Stimulated activated CD4-positive, alpha-beta T cell treated with anti-CD3 and anti-CD28 coated beads, Interleukin-15, amount 100 ng/mL, for 48 hours (primary cell): Measurements from ENCODE around the gene ANK3.
A peak's percentile ranks its signal among the peaks of the same experiment; 100 is the strongest.
"Not testable (repeated sequence)": the region's sequence is repeated elsewhere in the genome, so short reads cannot be mapped to it uniquely, and the experiment has no call there.

Experiments
- DNase-seq, 2 donors: peaks; one replicate each; pipeline ENCODE4 v3.0.0-alpha.2; 2020; ENCODE audit warnings: low read depth in 2 of 2

ANK3 gene

DNA sequence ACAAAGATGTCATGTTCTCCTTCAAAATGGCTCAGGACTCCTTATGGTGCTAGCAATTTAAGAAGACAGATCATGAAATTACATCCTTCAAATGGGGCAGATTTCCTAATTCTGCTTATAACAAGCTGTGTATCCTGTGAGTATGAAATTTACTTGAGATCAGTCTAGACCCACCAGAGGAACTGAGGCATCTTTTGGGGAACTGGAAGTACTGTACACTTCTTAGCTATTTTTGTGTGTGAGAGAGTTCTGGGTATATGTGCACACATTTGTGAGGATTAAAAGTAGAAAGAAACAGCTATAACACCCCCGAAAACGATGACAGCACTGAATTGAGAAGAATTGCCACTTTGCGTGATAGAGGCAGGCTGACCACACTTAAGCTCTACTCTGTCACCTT is 296.4 kb downstream of the ANK3 start:
- no peak for DNase-seq

DNA sequence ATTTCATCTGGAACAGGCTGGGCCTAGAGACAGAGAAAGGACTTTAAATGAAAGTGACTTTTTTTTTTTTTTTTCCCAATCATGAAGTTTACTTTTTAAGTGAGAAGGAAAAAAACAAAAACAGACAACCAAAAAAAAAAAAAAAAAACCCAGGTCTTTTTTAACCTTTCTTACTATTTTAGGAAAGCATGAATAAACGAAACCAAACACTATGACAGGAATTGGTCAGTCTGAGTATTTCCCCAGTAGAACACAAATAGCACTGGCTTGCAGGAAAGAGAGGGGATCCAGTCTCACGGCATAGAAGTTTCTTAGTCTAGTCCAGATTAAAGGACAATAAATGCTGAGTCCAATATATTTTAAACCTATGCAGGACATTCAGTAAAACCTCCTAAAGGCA is 302.8 kb downstream of the ANK3 start:
- no peak for DNase-seq

DNA sequence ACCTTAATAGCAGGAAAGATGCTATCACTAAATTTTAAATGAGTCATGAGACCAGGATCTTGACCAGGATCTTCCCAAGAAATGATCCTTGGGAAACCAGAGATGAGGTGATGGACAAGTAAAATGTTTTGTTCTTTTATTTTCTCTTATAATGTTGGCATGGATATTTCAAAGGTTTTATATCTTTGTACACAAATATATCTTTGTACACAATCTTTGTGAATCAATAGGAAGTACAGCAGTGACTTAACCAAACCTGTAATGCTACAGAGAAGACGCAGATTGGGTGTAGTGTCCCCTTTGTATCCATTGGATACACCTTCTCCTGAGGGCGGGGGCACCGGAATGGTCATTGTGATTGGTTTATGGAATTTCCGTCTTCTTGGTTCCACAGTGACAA is 303.3 kb downstream of the ANK3 start:
- no peak for DNase-seq

DNA sequence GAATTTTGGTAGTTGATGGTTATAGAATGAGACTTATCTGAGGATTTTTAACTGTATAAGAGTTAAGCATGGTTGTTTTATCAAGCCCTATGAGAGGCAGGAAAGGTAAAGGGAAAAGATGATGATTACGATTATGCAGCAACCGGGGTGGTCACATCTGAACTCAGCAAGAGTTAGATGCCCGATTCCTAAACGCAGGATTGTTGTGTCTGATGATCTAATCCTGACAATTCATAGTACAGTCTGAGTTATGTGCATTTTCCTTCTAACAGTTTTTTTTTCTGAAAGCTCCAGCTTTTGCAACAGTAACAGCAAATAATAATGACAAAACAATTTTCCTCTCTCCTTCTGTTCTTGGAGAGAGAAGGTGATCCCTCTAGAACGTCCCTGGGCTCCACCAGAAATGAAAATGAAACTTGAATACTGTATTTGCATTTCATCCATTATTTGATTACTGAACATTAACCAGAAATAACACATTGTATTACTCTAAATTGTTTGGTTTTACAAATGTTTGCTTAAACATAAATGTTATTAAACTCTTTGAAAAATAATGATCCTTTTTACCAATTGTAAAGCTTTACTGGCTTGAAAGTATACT is 306.8 kb downstream of the ANK3 start:
- DNase-seq: no peak

DNA sequence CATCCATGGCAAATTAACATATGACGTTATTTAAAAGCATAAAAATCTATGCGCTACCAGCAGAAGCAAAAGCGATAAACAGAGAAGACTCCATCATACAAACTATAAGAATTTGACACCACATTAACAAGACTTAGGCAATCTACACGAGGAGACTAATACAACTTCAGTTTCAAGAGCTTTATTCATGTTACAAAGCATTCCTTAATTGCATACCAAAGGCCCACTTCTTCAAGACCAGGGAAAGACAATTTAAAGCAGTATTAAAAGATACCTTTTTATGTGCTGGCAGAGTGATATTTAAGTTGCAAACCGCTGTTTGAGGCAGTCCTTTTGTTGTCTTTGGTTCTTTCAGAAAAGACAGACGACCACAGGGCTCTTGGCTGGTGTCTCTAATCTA is 307.3 kb downstream of the ANK3 start:
- DNase-seq: no peak

DNA sequence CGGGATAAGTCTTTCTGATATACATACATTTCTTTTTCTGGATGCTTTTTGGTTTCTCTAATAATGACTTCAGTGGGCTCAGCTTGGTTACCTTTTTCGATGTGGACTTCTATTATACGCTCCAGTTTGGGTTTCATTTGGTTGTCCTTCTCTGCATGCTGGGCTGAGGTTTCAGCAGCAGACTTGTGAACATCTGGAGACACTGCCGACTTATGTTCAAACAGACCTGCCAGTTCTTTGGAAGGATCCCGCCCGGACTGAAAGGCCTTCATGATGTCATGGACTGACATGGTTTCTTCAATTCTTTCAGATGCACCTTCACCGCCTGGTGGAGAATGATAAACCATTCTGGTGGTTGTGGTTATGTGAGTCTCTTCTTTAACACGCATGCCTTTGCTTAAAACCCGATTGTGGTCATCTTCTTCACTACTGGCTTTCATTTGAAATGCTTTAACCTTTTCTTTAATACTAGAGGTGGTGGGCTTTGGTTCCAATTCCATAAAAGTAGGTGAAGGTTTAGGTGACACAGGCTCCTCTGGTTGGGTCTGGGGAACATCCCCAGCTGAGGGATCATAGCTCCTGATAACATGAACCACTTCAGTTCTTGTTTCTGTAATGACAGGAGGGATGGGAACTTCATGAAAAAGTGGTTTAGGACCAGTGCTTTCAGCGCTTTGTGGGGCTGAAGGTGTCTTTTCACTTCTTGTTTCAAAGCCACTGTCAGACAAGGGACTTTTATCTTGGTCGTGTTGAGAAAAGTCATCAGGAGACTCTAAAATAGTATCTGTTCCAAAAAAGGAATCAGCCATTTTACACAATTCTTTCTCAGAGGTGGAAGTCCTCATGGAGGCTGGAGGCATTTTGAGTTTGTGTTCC is 315.7 kb downstream of the ANK3 start:
- DNase-seq: no peak

DNA sequence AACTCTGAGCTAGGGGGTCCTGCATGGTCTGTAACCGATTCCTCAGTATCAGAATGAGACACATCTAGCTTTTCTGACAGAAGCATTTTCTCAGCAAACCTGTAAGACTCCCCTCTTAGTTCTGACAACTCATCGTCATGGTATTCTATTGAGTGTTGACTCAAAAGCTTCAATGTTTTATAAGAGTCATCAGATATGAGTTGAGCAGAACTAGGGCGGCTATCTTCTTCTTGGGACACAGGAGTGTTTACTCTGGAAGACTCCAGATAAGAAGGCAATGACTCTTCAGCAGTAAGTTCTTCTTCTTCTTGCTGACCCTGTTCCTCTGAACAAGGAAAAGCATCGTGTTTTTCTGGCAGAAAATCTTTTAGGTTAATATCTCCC is 316.3 kb downstream of the ANK3 start:
- no peak for DNase-seq

DNA sequence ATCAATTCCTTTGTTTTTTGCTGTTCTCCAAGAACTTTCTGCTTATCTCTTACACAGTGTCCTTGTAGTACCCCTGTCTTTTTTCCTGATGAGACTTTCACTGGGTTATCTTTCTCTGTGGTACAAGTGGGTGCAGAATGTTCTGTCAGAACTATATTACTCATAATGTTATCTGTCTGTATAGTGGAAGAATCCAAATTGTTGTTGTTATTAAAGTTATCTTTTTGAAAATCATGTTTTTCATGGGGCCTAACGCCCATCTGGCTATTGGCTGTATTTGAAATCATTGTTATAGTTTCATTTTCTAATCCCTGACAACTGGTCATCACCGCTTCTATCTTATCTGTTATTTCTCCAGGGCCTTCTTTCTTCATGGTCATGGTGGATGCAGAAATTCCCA is 320.4 kb downstream of the ANK3 start:
- no peak for DNase-seq

DNA sequence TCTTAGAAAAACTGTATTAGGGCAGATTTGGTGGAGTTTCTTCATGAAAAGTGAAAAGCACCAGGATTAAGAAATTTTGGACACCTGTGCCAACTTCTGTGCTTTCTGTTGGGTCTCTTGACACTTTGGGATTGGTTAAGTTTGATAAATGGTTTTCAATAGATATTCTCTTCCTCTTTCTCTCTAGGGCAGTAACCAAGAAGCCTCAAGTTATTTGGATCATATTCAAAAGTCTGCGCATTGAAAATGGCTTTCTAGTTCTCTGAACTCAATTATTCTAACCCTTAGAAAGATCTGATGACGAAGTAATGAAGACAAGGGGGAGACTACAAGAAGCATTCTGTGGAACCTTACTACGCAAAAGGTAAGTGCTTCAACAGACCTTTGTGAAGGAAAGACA is 339.3 kb downstream of the ANK3 start:
- DNase-seq: no peak

DNA sequence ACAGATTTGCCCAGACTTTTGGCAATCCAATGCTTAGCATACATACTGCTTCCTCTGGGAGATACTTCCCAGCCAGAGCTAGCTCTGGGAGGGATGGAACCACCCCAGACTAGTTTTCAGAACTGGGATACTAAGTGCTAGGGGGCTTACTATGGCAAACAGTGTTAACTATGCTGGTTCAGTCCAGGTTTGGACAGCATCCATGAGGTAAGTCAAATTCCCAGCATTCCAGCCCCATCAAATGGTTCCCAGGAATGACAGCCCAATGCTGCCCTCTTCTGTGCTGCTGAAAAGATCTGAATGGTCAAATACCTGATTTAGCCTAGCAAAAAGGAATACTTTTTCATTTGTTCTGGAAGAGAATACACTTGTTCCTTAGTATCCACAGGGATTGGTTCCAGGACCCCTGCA is 341.6 kb downstream of the ANK3 start:
- DNase-seq: no peak

DNA sequence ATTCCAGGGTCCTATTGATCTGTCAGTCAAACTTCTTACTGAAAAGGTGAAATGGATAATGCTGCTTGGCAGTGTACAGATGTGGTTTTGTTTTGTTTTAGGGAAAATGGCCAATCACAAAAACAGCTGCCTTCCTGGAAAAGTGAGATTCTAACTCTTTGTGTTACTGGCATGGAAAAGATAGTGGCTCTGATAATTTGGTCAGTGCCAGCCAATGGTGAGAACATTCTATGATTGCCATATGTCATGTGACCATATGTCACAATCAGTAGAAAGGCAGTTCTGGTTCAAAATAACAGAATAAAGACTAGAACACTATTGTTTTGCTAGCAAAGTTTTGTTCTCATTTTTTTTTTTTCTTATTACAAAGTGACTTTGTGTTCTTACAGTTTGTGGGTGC is 344.1 kb downstream of the ANK3 start:
- DNase-seq: no peak

DNA sequence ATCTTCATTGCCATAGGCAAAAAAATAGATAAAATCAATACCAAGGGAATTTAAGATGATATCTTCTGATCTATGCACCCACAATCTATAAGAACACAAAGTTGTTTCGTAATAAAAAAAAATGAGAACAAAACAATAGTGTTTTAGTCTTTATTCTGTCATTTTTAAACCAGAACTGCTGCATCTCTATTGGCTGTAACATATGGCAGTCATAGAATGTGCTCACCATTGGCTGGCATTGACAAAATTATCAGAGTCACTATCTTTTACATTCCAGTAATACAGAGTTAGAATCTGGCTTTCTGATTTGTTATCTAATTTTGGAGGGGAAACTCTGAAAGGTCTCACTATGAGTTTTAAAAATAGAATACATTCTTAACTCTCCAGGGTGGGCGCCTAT is 344.7 kb downstream of the ANK3 start:
- DNase-seq: no peak

DNA sequence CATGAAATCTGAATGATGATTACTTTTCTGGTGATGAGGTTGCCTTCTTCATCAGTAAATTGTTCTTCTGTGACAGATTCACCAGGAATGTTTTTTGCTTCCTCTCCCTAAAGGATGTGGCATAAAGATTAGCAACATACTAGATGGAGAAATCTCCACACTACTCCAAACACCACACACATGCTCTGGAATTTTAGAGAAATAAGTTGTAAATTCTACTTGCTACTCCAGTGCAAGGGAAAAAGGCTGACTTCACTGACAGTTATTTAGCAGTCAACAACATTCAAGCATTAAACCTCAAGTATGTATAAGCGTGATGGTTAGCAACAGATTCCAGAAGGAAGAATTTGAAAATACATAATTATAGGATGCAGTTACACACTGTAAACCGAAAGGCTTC is 345.4 kb downstream of the ANK3 start:
- DNase-seq: no peak

DNA sequence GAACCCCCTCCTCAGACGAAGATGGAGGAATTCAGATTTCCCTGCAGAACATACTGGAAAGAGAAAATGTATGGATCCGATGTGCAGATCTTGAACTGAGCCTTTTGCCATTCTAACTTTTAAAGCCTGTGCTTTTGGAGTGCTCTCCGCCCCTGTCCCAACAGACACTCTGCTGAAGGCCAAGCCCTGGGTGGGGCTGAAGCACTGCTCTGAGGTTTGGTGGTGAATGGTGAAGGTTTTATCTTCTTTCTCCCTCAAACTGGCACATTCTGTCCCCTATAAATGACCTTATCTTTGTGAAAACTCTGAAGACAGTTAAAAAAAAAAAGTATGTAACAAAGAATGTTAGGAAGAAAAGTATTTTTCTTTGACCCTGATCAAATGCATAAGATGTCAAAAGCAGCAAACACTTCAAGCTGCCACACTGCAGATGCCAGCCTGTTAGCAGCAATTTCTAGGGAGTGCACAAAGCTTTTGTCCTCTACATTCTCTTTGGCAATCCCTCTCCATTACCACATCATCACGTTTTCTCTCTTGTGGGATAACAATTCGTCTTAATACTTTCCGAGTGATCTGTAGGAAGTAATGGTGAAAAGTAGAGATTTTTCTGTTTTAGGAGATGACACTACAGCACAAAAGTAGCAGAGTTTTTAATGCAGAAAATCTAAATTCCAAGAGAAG is 346.0 kb downstream of the ANK3 start:
- no peak for DNase-seq

DNA sequence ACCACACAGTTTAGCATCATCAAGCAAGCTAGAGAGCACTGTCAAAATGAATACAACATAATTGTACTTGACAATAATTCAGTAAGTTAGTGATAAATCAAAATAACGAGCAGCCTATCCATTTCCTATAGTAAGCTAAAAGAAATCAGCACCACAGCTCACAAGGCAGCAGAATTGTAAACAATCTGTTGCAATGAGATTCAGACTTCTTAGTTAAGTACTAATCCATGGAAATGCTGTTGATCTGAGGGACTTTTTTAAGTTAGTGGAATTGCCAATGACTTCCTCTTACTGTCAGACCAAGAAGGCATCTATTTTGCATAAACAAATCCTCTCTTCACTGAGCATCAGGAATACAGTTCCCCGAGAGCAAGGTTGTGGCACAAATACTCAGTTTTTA is 346.8 kb downstream of the ANK3 start:
- DNase-seq: no peak

DNA sequence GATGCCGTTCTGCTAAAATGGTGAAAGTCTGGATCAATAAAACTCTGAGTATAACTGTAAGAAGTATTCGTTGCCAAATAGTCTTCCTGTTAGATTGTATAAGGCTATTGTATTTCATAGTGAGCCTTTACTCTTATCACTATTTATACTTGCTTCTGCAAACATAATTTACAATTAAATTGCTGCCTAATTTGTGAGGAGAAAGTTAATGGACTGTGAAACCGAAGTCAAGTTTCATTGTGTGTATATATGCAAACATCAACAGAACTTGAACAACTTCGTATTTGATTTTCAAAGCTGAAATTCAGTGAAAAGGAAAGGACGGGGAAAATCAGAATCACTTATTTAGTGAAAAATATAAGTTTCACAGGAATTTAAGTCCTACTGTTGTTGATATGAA is 347.4 kb downstream of the ANK3 start:
- DNase-seq: no peak

DNA sequence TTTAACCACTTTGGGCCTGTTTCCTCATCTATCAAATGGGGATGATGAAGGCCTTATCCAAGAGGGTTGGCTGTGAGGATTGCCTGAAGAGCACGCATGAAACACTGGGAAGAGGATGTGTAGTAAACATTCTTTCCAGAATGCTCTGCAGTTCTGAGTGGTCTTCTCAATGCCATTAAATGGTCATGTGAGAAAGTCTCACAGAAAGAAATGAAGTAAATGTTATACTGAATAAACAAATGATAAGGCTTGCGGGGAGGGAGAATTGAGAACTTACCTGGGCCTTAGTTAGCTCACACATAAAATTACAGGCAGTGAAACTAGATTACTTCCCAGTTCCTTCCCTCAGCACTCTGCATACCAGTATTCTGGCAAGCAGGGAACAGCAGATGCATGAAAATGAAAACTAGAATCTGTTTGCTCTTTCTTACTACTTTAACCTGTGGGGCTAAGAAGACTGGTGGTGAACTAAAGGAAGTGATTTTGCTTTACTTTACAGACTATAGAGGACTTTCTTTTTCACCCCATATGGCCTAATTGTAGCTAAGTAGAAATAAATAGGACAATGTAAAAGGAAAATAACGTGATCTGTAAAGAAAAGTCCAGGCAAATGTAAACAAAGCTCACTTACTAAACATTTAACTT is 348.1 kb downstream of the ANK3 start:
- DNase-seq: no peak

DNA sequence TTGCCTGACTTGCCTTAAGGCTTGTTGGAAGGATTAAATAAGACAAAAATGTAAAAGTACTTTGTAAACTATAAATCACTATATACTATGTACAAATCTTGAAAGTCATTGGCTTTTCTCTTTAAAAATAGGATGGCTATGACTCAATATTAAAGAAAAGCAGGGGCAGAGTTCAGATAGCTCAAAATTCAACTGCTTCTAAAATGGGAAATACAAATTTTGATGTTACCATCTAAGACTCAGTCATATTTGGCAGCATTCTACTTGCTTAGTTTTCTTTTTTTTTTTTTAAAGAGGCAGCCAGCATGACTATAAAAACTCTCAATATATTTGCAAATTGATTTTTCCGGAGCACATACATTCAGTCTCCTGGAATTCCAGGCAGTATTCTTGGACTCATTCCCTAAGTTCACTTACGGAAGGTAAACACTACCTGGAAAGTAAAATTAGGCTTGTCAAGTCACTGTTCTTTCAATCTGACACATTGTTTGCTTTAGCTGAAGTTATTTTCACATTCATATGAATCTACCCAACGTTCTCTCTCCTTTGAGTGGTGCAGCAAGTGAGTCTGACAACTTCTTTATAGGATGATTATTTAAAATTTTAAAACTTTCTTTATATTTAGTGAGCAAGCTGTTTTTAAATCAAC is 349.5 kb downstream of the ANK3 start:
- no peak for DNase-seq

DNA sequence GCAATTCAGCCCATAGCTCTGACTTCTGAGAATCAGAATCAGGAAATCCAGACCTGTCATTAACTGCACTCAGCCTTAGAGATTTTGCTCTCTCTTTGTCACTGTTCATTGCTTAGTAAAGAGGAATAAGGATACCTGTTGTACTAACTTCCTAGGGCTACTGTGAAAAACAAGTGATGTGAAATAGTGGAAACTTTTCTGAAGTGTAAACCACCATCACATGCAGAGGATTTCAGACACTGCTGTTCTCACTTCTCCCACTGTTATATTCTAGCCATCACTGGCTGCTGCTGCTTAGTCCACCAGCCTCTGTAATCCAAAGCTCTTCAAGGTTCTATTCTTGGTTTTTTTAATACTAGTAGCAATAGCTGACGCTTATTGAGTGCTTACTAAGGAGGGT is 353.7 kb downstream of the ANK3 start:
- DNase-seq: no peak

DNA sequence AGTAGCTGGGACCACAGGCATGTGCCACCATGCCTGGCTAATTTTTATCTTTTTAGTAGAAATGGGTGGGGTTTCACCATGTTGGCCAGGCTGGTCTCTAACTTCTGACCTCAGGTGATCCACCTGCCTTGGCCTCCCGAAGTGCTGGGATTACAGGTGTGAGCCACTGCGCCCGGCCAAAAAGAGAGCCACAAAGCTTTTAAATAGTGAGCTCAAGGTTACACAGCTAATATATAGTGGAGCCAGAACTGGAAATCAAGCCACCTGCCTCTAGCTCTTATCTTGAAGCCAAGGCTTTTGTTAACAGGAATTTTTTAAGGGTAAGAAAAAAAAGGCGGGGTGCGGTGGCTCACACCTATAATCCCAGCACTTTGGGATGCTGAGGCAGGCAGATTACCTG is 354.3 kb downstream of the ANK3 start:
- DNase-seq: not testable (repeated sequence)

DNA sequence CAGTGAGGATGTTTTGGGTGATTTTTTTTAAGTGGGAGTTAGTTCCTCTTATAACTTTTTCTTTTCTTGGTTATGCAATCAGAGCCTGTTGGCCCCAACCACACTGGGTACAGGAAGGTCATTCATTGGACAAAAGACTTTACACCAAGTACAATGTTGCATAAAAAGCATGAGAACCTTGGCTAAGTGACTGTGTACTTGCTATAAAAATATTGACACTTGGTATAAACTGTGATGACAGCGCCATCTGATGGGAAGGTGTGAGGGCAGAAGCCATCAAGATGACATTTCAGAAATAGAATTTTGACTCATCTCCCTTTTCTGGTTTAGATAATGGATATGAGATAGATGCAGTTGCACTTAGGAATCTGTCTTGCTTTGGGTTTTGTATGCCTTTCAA is 357.0 kb downstream of the ANK3 start:
- peak in 1 of 2 donors; percentile 49 for DNase-seq

DNA sequence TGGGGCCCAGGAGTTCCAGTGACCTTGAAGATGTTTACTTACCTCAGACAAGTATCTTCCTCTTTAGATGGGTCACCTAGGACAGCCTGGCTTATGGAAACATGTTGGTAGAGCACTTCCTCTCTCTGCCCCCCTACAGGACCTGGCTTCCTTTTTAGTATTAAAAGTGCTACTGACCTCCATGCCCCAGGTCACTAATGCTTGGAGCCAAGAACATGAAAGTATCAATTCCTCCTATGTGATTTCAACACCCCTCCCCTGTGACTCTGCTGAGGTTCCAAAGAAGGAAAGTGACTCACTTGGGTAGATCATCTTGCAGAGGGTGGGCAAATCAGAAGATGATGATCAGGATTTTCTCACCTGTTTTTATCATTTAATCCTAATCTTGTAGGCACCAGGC is 358.0 kb downstream of the ANK3 start:
- DNase-seq: no peak
